ENCODE data around the gene MLXIP.
"Not testable (repeated sequence)": the region's sequence is repeated elsewhere in the genome, so short reads cannot be mapped to it uniquely, and the experiment has no call there.

The MLXIP gene

DNA sequence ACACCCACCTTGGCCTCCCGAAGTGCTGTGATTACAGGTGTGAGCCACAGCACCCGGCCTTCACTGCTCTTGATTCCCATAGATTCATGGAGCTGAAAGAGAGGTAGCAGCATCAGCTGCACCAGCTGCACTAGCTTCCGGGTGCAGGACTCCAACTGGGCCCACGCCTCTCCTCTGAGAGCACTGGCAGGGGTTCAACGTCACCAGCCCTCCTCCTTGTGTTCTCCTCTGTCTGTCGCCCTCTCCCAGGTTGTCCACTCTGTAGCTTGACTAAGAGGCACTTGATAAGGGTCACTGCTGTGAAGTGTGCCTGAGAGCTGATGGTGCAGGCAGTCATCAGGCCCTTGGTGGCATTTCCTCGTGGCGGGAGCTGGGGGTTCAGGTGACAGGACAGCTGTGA, 28.3 kb downstream of the MLXIP start:
- H3K4me3 ChIP-seq (ENCODE audit: low read depth, low read length), result no peak overlapping the region
- TF ChIP-seq, protein P1, sequence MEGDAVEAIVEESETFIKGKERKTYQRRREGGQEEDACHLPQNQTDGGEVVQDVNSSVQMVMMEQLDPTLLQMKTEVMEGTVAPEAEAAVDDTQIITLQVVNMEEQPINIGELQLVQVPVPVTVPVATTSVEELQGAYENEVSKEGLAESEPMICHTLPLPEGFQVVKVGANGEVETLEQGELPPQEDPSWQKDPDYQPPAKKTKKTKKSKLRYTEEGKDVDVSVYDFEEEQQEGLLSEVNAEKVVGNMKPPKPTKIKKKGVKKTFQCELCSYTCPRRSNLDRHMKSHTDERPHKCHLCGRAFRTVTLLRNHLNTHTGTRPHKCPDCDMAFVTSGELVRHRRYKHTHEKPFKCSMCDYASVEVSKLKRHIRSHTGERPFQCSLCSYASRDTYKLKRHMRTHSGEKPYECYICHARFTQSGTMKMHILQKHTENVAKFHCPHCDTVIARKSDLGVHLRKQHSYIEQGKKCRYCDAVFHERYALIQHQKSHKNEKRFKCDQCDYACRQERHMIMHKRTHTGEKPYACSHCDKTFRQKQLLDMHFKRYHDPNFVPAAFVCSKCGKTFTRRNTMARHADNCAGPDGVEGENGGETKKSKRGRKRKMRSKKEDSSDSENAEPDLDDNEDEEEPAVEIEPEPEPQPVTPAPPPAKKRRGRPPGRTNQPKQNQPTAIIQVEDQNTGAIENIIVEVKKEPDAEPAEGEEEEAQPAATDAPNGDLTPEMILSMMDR (IDR thresholded peaks at IDR 0.05; ENCODE audit: control insufficient read depth, extremely low read depth, insufficient read depth), result no peak
- DNase-seq (ENCODE audit: low read depth), result no peak

DNA sequence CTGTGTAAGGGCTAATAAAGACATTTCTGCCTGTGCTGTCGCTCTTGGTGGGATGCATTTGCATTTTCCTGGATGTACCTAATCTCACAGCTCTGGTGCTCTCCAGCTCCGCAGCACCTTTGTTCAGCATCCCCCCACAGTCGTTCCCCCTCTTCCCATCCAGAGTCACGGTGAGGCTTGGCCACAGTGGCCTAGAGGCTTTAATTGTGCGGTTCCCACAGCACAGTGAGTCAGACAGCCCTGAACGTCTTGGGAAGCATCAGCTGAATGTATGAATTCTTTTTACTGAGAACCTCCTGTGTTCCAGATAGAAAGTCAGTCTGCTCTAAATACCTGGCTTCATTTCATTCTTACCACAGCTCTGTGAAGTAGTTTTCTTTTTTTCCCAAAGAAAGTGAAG, 28.7 kb downstream of the MLXIP start:
- TF ChIP-seq, protein P1 (IDR thresholded peaks at IDR 0.05; ENCODE audit: control insufficient read depth, extremely low read depth, insufficient read depth), result no peak
- DNase-seq (ENCODE audit: low read depth), result no peak

DNA sequence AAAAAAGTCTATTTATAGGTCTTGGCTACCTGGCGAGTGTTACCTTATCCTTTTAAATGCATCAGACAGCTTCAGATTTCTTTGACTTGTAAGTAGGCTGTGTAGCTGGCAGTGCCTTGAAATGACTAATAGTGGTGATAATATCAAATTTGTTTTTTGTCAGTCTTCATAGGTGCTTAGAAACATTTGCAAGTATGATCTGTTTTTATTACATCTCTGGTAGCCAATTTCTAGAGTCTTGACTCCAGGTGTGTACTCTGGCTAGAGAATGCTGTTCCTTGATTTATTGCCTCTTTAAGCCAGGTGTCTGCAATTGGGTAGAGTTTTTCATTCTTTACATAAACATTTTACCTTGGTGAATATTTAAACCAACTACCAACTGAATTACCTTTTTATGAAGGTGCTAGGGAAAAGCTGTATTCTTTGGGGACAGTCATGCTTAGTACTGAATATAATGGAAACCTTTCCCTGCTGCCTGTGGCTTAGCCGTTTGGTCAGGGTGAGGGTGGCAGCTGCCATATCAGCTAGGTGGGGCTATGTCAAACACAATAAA, 32.6 kb downstream of the MLXIP start:
- H3K4me3 ChIP-seq (ENCODE audit: low read depth, low read length), result no peak overlapping the region
- peak; percentile 99 for DNase-seq (ENCODE audit: low read depth)
- TF ChIP-seq, protein P1 (IDR thresholded peaks at IDR 0.05; ENCODE audit: control insufficient read depth, extremely low read depth, insufficient read depth), result no peak

More for the DNA sequence above, 28.7 kb downstream of the MLXIP start:
- no peak overlapping the region for H3K4me3 ChIP-seq (ENCODE audit: low read depth, low read length)

DNA sequence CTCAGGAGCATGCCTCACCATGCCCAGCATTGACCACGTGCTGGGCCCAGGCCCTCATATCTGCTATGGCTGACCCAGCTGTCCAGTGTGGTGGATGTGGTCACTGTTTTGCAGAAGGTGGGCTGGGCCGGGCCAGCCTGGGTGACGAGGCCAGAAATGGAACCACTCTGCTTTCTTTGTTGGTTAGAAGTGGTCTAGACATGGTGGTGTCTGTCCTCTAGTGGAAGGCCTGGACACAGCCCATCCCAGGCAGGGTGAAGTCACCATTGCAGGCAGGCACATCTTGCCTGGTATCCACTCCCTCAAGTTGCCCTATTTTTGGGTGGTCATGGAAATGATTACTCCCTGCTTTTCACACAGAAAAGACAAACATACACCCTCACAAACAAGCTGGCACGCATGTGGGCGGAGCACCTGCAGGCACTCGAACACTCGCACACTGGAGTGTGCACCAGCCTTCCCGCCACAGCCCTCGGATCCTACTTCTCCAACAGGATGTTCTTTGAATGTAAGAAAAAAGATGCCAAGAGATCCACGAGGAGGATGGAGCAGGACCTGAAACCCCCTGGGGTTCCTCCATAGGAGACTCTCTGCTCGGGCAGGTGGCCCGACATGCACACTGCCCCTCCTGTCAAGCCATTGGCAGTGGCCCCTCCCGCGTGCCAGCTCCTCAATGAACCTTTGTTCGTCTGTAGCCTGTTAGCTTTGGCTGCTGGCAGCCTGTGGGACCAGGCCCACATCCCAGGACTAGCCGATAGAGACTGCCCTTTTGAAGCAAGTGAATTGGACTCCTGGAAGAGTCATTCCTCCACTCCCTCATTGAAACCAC, 38.4 kb downstream of the MLXIP start:
- no peak overlapping the region for H3K4me3 ChIP-seq (ENCODE audit: low read depth, low read length)
- no peak for DNase-seq (ENCODE audit: low read depth)
- TF ChIP-seq, protein P1 (IDR thresholded peaks at IDR 0.05; ENCODE audit: control insufficient read depth, extremely low read depth, insufficient read depth), result no peak

DNA sequence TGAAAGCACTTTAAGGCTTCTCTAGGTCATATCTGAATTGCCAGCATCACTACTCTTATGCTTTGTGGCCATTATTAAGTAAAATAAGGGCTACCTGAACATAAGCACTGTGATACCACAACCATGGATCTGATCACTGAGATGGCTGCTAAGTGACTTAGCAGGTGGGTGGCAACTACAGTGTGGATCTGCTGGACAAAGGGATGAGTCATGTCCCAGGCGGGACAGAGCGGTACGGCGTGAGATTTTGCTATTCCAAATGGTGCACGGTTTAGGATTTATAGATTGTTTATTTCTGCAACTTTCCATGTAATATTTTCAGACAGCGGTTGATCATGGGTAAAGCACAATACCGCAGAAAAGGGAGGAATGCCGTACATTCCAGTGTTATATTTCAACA, 39.4 kb downstream of the MLXIP start:
- TF ChIP-seq, protein P1 (IDR thresholded peaks at IDR 0.05; ENCODE audit: control insufficient read depth, extremely low read depth, insufficient read depth), result no peak
- no peak for DNase-seq (ENCODE audit: low read depth)
- no peak overlapping the region for H3K4me3 ChIP-seq (ENCODE audit: low read depth, low read length)

DNA sequence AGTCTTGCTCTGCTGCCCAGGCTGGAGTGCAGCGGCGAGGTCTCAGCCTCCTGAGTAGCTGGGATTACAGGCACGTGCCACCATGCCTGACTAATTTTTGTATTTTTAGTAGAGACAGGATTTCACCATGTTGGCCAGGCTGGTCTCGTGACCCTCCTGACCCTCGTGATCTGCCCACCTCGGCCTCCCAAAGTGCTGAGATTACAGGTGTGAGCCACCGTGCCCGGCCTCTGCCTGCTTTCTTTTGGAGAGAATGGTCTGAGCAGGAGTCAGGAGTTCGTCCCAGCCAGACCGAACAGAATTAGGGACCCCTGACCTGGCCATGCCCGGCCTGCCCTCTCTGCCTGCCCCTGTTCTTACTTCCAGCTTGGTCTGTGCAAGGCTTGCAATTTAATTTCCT, 42.8 kb downstream of the MLXIP start:
- not testable (repeated sequence) for H3K4me3 ChIP-seq (ENCODE audit: low read depth, low read length); DNase-seq (ENCODE audit: low read depth)

DNA sequence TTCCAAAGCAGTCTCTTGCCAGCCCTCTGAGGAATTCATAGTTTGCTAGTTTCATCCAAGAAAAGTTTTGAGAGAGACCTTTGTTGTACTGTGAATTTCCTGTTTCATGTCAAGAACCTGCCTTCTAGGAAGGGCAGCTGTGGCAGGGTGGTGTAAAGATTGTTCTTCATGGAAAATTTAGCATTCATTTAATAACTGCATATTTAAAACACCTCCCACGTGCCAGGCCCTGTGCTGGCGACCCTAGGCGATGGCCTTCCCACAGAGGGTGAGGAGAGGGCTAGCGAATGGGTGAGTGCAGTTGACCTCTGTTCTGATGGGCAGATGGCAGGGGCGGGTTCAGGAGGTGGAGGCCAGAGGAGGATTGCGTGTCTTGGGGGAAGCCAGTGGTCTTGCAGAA, 43.2 kb downstream of the MLXIP start:
- no peak overlapping the region for H3K4me3 ChIP-seq (ENCODE audit: low read depth, low read length)
- DNase-seq (ENCODE audit: low read depth), result no peak
- TF ChIP-seq, protein P1 (IDR thresholded peaks at IDR 0.05; ENCODE audit: control insufficient read depth, extremely low read depth, insufficient read depth), result no peak

All from LNCaP clone FGC (cell line).